ENCODE data around the gene CCDC182.

Gene CCDC182

GRCh38 chr17:57757735-57758134 lies 12.6 kb upstream of the CCDC182 start:
- no peak for DNase-seq (ENCODE audit: low read depth, low spot score)

- DNase-seq (ENCODE audit: low read depth, low spot score), result no peak
Observed at GRCh38 chr17:57756951-57757350, 11.9 kb upstream of the CCDC182 start.

- DNase-seq (ENCODE audit: low read depth, low spot score), result no peak
Observed at GRCh38 chr17:57755480-57756070, 10.5 kb upstream of the CCDC182 start.

- DNase-seq (ENCODE audit: low read depth, low spot score), result no peak
Observed at GRCh38 chr17:57752031-57752905, 7.2 kb upstream of the CCDC182 start.

GRCh38 chr17:57751348-57751971 lies 6.4 kb upstream of the CCDC182 start:
- DNase-seq (ENCODE audit: low read depth, low spot score), result no peak

GRCh38 chr17:57750895-57751294 lies 5.8 kb upstream of the CCDC182 start:
- no peak for DNase-seq (ENCODE audit: low read depth, low spot score)

- no peak for DNase-seq (ENCODE audit: low read depth, low spot score)
Observed at GRCh38 chr17:57750109-57750871, 5.2 kb upstream of the CCDC182 start.

- DNase-seq (ENCODE audit: low read depth, low spot score), result no peak
Observed at GRCh38 chr17:57749701-57750100, 4.6 kb upstream of the CCDC182 start.

- DNase-seq (ENCODE audit: low read depth, low spot score), result peak; percentile 9
Observed at GRCh38 chr17:57747221-57748017, 2.3 kb upstream of the CCDC182 start.

GRCh38 chr17:57746221-57746620 lies 1.1 kb upstream of the CCDC182 start:
- DNase-seq (ENCODE audit: low read depth, low spot score), result no peak

GRCh38 chr17:57744195-57745170 lies 616 bp downstream of the CCDC182 start:
- no peak for DNase-seq (ENCODE audit: low read depth, low spot score)

GRCh38 chr17:57740235-57740528 lies 4.9 kb downstream of the CCDC182 start:
- no peak for DNase-seq (ENCODE audit: low read depth, low spot score)

- DNase-seq (ENCODE audit: low read depth, low spot score), result no peak
Observed at GRCh38 chr17:57739402-57740234, 5.5 kb downstream of the CCDC182 start.

- DNase-seq (ENCODE audit: low read depth, low spot score), result no peak
Observed at GRCh38 chr17:57737450-57737849, 7.6 kb downstream of the CCDC182 start.

- DNase-seq (ENCODE audit: low read depth, low spot score), result no peak
Observed at GRCh38 chr17:57735707-57736106, 9.4 kb downstream of the CCDC182 start.

- no peak for DNase-seq (ENCODE audit: low read depth, low spot score)
Observed at GRCh38 chr17:57735230-57735629, 9.9 kb downstream of the CCDC182 start.

- DNase-seq (ENCODE audit: low read depth, low spot score), result no peak
Observed at GRCh38 chr17:57733085-57733484, 12.0 kb downstream of the CCDC182 start.

GRCh38 chr17:57732062-57732461 lies 13.0 kb downstream of the CCDC182 start:
- DNase-seq (ENCODE audit: low read depth, low spot score), result no peak

GRCh38 chr17:57730026-57730701 lies 14.9 kb downstream of the CCDC182 start:
- no peak for DNase-seq (ENCODE audit: low read depth, low spot score)
